ENCODE results near the gene RPS18.
"Not testable (repeated sequence)": the region's sequence is repeated elsewhere in the genome, so short reads cannot be mapped to it uniquely, and the experiment has no call there.

Gene RPS18

DNA sequence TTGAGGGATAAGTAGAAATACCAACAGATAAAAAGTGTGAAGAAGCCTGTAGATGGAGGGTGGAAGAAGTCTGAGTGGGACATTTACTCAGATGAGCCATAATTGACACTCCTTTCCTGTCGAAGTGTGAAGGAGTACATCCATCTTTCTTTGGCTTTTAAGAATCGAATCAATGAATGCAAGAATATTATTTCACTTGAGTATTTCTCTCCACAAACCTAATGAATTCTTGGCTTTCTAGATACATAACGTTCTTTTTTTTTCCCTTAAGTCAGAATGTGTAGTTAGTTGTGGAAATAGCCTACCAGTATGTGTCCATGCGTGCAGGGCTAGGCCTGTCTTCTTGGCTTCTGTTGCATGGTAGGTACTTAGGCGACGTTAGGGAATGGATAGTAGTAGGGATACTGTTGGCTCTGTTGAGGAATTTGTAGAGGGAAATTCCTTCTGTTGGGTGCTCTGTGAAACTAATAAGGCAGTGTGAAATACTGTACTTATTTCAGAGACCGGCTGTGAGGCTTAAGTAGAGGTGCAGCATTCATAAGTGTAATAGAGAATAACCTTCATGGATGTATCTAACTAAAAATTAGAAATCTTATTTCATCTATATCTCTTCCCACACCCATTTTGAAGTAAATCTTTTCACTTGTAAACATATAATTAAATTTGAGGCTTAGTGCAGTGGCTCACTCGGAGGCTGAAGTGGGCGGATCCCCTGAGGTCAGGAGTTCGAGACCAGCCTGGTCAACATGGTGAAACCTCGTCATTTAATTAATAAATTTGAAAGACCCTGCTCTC lies 1.5 kb downstream of the RPS18 start:
- no peak for DNase-seq

DNA sequence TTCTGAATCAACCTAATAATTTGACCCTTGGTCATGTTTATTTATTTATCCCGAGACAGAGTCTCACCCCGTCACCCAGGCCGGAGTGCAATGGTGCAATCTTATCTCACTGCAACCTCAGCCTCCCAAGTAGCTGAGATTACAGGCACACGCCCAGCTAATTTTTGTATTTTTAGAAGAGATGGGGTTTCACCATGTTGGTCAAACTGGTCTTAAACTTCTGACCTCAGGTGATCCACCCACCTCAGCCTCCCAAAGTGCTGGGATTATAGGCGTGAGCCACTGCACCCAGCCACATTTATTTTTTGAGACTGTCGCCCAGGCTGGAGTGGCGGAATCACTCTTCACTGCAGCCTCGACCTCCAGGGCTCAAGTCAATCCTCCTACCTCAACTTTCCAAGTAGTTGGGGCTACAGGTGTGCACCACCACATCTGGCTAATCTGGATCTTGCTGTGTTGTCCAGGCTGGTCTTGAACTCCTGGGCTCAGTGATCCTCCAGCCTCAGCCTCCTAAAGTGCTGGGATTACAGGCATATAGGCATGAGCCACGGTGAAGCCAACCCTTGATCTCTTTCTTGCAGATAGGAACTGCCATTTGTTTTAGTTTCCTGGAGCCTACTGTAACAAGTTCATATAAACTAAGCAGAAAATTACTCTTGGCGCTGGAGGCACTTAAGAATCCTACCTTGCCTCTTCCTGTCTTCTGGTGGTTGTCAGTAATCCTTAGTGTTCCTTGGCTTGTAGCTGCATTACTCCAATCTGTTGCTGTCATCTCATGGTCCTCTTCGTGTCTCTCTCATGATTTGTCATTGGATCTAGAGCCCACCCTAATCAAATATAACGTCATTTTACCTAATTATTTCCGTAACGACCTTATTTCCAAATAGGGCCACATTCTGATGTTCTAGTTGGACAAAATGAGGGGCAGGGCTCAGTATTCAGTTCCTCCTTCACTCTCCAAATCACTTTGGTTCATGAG lies 2.3 kb downstream of the RPS18 start:
- DNase-seq: no peak

DNA sequence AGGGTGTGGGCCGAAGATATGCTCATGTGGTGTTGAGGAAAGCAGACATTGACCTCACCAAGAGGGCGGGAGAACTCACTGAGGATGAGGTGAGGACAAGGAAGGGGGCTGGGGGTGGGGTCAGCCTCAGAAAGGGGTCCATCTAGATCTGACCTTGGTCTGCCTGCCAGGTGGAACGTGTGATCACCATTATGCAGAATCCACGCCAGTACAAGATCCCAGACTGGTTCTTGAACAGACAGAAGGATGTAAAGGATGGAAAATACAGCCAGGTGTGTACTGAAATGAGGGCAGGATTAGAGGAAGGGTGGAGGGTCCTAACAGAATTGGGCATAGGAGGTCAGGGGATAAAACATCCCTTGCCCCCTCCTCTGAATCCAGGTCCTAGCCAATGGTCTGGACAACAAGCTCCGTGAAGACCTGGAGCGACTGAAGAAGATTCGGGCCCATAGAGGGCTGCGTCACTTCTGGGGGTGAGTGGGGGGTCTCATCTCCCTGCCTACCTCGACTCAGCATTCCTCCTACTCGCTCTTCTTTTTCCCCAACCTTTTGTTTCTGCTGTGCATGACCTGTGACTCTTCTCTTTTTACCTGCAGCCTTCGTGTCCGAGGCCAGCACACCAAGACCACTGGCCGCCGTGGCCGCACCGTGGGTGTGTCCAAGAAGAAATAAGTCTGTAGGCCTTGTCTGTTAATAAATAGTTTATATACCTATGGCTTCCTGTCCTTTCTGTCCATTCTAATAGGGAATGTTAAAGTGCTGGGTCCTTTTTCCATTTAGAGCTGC lies 4.1 kb downstream of the RPS18 start:
- not testable (repeated sequence) for DNase-seq

DNA sequence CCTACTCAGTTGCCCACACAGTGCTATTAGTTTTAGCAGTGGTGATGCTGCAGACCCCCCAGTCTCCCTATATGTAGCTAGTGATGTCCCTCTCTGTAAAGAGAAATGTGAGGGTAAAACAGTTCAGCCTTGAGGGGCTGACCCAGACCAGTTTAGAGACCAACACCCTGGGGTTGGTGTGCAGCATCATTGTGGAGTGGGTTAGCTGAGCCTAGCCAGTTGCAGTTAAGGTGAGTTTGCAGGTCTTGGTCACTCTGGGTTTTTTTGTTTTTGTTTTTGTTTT lies 4.6 kb downstream of the RPS18 start:
- no peak for DNase-seq

DNA sequence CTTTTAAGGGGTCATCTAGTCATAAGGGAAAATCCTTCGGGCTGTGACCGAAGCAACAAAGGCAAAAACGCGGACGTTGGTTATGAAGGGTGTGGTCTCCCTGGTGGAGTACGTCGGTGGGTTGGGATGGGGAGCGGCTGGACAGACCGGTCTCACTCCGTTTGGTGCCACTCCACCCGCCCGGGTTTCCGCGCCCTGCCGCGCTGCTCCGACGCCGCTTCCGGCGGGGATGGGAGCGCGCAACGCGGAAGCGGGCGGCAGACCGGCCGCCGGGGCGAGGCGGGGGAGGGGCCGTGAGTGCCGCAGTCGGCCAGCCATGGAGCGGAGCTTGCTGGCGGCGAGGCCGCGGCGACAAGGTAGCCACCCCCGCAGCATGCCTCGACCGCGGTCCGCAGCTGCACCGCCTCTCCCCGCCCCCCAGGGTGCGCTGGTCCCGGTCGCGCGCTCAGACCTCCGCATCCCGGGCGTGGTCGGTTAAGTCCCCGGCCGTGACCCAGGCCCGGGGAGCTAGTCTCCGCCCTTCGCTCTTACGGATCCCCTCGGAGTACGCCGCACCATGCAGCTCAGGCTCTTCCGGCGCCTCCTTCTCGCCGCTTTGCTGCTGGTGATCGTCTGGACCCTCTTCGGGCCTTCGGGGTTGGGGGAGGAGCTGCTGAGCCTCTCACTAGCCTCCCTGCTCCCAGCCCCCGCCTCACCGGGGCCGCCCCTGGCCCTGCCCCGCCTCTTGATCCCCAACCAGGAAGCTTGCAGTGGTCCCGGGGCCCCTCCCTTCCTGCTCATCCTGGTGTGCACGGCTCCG lies 5.2 kb downstream of the RPS18 start, which contains the start of gene B3GALT4:
TSS of gene B3GALT4 (plus strand) at position 260 of the 799 bp plus-strand sequence. CDS start at position 557, 297 bp downstream.
- DNase-seq: peak; percentile 86

DNA sequence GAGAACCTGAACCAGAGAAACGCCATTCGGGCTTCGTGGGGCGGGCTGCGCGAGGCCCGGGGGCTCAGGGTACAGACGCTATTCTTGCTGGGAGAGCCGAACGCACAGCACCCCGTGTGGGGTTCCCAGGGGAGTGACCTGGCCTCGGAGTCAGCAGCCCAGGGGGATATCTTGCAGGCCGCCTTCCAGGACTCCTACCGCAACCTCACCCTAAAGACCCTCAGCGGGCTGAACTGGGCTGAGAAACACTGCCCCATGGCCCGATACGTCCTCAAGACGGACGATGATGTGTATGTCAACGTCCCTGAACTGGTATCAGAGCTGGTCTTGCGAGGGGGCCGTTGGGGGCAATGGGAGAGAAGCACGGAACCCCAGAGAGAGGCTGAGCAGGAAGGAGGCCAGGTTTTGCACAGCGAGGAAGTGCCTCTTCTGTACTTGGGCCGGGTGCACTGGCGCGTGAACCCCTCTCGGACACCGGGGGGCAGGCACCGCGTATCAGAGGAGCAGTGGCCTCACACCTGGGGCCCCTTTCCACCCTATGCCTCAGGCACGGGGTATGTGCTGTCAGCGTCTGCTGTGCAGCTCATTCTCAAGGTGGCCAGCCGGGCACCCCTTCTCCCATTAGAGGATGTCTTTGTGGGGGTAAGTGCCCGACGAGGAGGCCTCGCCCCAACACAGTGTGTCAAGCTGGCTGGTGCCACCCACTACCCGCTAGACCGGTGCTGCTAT lies 6.0 kb downstream of the RPS18 start:
- peak; percentile 21 for DNase-seq

DNA sequence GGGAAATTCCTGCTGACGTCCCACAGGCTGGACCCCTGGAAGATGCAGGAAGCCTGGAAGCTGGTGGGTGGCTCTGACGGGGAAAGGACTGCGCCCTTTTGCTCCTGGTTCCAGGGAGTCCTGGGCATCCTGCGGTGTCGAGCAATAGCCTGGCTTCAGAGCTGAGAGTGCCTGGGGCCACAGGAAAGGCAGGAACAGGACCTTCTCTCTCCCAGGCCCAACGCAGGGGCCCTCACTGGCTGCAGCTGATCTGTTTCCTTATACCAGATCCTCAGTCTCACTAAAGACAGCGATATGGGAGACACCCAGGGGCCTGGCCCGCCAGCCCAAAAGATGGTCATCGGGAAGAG lies 6.5 kb downstream of the RPS18 start:
- no peak for DNase-seq

DNA sequence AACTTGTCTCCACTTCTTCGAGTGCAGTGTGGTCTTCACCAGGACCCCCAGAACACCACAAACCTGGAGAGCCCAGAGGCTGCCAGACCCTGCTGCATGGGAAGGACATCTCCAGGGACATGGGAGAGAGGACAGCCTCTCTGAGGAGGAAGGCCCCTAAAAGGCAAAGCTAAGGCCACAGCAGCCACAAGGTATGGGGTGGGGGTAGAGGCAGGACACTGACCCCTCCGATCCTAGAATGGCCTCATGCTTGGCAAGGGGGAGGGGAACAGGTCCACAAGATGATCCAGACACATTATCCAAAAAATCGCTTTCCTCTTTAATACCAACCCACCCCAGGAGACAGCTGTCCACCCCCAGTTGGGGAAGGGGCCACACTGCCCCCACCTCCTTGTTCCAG lies 6.9 kb downstream of the RPS18 start:
- no peak for DNase-seq

DNA sequence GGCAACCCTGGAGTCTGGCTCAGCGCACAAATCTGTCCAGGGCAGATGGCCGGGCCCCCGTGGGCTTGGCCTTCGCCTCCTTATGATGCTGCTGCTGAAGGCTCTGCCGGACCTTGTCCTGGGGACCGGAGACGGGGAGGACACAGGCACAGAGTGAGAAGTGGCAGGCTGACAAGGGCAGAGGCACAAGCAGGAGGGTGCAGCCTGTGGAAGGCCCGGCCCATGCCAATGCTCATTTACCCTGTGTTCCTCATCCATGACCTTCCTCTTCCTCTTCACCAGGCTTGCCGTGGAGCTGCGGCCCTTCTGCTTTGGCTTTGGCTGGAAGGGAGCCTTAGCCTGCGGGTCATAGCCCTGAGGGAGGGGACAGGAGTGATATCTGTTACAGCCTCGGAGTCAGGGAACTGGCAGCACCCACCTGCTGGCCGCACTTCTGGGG lies 7.4 kb downstream of the RPS18 start:
- no peak for DNase-seq

DNA sequence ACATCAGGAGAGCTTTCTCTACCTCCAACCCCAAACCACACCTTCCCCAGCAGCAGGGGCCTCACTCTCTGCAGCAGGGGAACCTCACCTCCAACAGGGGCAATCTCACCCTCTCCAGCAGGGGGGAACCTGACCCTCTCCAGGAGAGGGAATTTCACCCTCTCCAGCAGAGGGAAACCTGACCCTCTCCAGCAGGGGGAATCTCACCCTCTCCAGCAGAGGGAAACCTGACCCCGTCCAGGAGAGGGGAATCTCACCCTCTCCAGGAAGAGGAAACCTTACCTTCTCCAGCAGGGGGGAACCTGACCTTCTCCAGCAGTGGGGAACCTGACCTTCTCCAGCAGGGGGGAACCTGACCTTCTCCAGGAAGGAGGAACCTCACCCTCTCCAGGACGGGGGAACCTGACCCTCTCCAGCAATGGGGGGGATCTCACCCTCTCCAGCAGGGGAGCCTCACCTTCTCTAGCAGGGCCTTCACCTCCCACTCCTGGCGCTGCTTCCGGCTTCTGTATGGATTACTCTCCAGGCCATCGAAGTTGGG lies 8.2 kb downstream of the RPS18 start:
- DNase-seq: peak; percentile 61

DNA sequence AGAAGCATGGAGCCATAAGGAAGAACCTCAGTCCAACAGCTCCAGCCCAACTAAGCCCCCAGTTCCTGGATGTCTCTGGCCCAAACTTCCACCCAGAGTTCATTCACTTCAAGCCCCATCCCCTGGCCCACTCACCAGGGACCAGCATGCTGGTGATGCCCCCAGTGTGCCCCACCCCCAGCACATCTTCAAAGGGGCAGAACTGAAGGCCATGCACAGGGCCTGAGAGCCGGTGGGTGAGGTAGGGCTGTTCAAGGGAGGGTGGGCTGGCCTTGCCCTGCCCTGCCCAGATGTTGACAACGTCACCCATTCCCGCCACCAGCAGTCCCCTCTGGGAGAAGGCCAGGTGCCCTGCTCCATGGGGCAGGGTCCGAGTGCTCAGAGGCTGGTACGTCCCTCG lies 8.7 kb downstream of the RPS18 start:
- DNase-seq: no peak

DNA sequence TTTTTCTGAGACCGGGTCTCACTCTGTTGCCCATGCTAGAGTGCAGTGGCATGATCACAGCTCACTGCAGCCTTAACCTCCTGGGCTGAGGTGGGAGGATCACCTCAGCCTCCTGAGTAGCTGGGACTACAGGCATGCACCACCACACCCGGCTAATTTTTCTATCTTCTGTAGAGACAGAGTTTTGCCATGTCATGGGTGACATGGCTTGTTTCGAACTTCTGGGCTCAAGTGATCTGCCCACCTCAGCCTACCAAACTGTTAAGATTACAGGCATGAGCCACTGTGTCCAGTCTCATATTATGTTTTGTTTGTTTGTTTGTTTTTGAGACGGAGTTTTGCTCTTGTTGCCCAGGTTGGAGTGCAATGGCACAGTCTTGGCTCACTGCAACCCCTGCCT lies 13.3 kb downstream of the RPS18 start:
- DNase-seq: not testable (repeated sequence)

DNA sequence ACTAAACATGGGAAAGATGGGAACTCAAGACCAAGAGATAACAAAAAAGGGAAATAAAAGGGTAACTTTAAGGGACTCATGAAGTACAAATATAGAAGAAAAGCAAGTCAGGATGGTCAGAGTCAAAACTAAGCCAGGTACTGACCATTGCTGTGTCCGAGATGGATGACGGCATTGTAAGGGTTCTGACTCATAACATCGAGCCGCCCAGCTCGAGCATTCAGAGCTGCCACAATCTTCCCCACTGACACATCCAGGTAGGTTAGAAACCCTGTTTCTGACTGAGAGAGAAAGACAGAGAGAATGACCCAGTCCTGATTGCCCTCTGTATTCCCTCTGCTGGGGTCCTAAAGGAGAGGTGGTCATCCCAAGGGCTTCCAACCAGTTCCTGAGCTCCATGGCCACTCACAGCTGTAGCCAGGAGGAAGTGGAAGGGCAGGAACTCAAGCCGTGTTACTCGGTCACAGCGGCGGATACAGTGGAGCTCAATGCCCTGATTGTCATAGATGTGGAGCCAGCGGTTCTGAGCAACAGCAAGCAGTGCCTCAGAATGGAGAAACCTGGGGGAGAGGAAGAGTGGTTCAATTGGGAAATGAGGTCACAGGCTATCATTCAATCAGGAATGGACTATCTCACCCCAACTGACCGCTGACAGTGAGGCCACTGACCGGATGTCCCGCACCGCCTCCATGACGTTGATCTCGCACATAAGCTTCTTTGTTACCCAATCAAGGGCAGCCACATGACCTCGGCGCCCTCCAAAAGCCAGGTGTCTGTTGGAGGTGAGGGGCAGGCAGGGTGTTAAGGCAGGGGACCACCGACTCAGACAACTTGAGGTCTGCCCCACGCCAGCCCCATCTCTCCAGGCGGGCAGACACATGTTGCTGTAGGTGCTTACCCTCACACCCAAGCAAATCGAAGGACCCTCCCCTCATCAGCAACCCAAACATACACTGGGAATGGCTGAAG lies 15.4 kb downstream of the RPS18 start:
- DNase-seq: no peak

DNA sequence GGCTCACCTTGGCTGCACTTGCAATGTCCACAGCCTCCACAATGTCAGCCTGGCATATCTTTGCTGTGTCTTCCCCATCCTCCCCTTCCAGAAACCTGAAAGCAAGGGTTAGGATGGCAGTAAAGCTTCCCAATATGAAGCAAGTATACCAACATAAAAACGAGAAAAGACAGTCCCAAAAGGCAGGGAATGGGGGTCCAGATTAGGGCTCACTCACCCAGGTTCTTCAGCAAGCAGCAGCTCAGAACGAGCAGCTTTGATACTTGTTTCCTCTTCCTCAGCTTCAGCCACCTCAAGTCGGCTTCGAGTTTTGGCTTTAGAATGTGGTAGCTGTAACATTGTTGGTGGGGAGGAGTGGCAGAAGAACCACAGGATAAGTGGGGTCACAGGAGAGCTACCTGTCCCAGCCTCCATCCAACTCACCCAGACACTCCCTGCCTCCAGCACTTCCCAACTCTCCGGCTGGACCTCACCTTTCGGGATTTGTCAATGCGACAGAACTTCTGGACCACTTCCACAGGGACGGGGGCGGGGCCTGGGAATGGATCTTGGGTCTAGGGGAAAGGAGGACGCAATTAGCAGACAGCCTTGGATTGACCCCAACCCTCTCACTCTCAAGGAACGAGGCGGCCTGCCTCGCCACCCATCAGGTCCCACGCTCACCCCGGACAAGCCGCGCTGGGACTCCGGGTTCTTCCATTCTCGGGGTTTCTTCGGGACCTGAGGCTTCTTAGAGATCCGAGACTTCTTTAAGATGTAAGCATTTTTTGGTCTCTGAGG lies 16.5 kb downstream of the RPS18 start:
- DNase-seq: no peak

DNA sequence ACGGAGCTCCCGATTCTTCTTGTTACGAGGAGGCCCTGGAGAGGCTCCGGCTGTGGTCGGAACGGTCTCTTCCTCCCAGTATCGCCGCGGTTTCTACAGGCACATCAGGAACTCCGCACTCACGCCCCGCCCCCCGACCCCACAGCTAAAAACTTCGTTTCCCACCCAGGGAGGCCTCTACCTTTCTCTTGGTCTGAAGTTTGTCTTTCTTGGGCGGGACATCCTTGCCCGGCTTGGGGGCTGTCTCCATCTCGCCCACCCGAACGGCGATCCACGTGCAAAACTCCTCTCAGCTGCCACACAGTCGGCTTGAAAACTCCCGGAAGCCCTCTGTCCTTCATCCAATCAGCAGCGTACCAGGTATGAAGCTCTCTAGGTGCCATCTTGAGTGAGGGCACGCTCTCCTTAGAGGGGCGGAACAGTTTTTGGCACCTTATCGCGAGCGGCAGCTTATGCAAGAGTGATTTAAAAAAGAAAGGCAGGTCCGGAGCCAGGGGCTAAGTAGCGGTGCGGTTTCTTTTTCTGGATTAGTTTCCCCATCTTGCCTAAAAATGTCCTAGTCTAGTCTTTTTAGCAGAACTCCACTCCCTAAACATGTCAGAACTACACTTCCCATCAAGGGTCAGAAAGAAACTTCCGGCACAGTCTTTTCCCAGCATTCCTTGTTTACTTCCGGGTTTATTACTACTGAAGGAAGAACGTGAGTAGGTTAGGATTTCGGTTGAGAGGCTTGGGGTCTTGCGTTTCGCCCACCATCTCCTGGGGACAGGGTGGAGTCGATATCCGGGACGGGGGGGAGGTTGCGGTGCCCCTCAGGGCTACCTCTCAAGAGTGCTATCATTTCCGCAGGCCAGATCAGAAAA lies 17.3 kb downstream of the RPS18 start, which contains the start of the genes PFDN6 and WDR46:
TSS of gene PFDN6 (plus strand) at position 681 of the 863 bp plus-strand sequence. CDS start 256 bp downstream, outside the sequence.
TSS of gene WDR46 (minus strand) at position 319 of the 863 bp plus-strand sequence. CDS start at position 250, 69 bp downstream.
- peak; percentile 96 for DNase-seq

DNA sequence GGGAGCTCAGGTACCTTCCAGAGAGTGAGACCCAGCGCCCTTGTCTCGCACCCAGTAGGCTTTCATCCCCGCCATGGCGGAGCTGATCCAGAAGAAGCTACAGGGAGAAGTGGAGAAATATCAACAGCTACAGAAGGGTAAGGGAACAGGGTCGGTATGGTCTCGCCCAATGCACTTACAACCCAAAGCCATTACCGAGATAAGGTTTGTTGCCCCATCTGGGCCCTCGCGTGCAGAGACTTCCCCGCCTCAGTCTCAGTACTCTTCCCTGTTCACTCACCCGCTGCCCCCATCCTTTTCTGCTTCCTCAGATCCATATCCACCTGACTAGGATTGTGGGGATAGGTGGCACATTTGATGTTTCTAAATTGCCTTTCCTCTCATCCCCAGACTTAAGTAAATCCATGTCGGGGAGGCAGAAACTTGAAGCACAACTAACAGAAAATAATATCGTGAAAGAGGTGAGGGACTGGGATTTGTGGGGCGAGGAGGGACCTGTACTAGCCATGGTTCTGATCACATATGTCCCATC lies 18.0 kb downstream of the RPS18 start:
- DNase-seq: no peak

DNA sequence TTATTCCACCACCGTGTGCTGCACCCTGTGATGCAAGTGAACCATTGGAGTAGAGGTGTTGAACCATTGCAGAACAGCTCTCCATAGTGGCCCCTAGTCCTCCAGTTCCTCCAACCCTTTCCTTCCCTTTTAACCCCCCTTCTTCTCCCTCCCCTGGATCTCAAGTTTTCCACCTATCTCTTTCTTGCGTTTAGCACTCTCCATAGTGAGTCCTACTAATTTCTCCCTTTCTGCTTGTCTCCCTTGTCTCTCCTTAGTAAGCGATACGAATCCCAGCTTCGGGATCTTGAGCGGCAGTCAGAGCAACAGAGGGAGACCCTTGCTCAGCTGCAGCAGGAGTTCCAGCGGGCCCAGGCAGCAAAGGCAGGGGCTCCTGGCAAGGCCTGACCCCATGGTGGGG lies 18.6 kb downstream of the RPS18 start:
- no peak for DNase-seq

All from hematopoietic multipotent progenitor cell treated with erythropoietin and hydrocortisone succinate and interleukin-3 and kit ligand, for 8 days (in vitro differentiated cells).